NCI-H1092 (cell line): ENCODE data around the gene KPNB1.

Experiments
- DNase-seq: peaks from one replicate; lab custom pipeline; 2025; lab: John Stamatoyannopoulos, UW

Gene KPNB1

DNA sequence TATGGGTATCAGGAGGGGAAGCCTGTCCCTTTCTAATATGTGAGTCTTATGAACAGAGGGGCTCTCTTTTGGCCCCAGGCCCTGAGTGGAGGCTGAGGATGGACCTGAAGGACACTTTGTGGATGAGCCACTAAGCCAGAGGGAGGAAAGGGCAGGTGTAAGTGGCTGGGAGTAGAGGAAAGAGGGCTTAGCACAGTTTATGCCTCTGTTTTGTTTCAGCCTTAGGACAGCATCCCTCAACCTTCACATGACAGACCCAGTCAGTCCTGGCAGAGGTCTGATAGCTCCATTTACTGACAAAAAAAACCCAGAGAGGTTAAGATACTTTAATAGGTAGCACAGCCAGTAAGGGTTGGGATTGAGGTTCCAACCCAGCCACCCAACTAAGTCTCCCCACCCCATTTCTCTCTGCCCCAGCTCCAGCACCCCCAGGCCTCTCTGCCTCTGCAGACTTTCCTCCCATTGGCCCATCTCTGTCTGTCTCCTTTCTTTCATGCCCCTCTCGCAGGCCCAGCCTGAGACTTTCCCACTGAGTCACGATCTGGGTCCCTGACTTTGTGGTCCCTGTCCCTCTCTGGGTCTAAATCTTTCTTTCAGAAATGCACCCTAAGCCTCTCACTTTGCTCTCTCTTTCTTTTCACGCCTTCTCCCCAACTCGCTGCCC is 78.6 kb downstream of the KPNB1 start:
- no peak for DNase-seq

DNA sequence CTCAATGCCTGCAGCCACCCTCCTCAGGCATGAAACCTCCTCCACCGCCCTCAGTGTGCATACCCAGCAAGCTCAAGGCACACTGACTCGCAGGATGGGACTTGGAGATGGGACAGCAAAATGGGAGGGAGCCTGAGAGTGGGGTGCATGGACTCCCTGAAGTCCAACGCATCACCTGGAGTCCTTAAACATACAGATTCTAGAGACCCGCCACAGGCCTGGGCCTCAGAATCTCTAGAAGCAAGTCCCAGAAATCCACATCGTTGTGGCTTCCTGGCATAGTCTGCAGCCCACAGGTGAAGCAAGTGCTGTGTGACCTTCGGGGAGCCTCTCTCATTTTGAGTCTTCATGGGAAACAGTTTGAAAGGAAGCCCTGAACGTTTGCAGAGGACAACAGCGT is 79.8 kb downstream of the KPNB1 start:
- no peak for DNase-seq

DNA sequence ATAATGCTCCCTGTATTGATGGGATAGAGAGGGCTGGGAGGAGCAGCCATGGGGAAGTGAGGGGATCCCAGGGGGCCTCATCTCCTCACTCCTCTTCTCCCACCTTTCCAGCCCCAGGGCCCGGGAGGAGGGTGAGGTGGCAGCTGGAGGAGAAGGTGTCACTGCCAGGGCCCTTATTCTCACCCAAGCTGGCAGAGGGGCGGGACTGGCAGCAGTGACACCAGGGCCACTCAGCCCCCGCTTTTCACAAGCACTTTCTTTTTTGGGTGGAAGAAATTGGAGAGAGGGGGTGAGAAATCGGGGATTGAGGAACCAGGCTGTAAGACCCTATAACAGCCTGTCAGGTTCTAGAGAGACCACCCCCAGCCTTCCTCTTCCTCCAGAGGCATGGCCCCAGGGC is 81.0 kb downstream of the KPNB1 start:
- no peak for DNase-seq

DNA sequence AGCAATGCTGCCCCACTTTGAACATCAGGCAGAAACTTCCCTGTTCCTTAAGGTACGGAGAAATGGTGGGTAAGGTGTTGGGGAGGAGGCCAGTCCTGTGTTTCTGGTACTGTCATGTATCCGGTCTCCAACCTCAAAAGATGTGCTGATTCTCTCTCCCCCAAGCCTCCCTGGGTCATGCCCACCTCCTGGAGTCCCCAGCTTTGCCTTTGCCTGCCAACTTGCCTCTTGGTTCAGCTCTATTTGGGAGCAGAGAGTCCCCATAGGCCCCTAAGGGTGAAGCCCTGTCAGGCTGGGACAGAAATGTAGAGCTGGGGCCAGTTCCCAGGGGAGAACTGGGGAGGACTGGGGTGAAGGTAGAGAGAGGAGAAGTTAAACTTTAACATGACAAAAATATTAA is 81.7 kb downstream of the KPNB1 start:
- DNase-seq, result no peak

DNA sequence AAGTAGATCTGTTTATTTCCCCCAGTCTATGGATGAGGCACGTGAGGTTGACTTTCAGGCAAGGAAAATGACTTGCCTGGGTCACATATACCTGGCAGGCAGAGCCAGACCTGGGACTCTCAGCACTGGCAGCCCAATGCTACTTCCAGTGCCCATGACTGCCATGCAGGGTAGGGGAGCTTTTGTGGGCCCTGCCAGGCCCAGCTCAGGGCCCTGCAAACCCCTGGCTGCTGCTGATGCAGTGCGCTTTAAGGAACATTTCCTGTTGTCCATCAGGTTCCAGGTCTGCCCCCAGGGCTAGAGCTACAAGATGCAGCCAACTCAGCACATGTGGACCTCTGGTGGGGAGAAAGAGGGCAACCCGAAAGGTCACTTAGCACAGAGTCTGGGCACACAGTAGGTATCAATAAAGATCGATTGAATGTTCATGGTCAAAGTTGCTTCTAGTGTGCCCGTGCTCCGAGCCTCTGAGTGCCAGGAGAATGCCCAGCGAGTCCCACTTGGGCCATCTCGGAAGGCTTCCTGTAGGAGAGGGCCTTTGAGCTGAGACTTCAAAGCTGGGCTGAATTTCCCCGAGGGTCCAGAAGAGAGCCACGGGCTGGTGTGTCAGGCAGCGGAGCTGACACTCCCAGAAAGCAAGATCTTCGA is 82.8 kb downstream of the KPNB1 start:
- DNase-seq, result no peak

DNA sequence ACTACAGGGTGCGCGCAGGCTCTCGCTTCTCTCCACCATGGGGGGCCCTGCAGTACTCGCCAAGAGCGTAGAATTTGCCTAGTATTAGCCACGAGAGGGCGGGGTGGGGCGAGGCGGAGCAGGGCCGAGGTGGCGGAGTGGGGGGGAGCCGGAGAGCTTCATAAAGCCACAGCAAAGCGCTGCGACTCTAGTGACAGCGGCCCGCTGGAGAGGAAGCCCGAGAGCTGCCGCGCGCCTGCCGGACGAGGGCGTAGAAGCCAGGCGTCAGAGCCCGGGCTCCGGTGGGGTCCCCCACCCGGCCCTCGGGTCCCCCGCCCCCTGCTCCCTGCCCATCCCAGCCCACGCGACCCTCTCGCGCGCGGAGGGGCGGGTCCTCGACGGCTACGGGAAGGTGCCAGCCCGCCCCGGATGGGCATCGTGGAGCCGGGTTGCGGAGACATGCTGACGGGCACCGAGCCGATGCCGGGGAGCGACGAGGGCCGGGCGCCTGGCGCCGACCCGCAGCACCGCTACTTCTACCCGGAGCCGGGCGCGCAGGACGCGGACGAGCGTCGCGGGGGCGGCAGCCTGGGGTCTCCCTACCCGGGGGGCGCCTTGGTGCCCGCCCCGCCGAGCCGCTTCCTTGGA is 83.4 kb downstream of the KPNB1 start, which contains the start of gene TBX21:
TBX21 (plus strand) TSS at position 190 of the 627 bp plus-strand sequence; CDS start at position 409, 219 bp downstream.
- DNase-seq, result peak; percentile 47

DNA sequence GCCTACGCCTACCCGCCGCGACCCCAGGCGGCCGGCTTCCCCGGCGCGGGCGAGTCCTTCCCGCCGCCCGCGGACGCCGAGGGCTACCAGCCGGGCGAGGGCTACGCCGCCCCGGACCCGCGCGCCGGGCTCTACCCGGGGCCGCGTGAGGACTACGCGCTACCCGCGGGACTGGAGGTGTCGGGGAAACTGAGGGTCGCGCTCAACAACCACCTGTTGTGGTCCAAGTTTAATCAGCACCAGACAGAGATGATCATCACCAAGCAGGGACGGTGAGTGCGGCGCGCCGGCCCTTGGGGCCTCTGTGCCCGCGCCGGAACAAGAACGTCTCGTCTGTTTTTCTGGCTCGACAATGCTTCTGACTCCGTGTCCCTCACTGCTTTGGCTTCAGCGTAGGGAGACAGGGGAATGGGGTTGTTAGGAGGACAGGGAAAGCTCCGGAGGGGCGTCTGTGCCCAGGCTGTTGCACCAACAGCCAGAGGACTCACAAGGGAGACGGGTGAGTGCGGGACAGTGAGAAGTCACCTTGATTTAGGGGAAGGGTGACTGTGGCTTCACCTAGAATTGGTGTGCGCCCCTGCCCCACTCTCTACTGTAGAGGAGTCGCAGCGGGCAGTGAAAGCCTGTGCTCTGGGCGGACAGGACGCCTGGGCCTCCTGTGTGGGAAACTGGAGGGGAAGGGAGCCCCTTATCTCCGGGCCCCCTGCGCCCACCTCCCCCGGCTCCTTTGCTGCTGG is 84.1 kb downstream of the KPNB1 start:
- no peak for DNase-seq

DNA sequence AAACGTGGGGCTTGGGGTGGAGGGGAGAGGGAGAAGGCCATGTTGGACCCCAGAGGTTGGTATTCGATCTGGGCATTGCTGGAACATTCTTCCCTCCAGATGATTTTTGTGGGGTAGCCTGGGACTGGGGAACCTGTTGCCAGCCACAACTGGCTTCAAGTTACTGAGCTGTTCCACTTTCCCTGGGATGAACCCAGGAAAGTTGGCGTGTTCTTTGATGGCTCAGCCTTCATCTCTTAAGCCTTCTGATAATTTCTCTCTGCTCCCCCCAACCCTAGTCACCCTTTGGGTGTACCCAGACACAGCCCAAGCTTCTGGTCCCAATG is 85.4 kb downstream of the KPNB1 start:
- DNase-seq, result no peak
